HCT116 (cell line): Measurements from ENCODE around the gene ORC5. TPM values are rescaled to one million over a fixed set of nuclear protein-coding genes. Genes with fewer than 3 reads are reported as not detected.

Source experiments
- ATAC-seq: fragments of 200-7000 bp; cut with Tn5 transposase; 2 replicates; pipeline ENCODE4 v1.9.1; 2020; ENCODE audit warnings: mild to moderate bottlenecking, moderate library complexity
- BruUV-seq: library from RNA; stranded (reverse); fragments of 400-500 nt; replicated peaks from 2 replicates; lab custom pipeline; 2021; lab: Mats Ljungman, UMichigan
- CTCF ChIA-PET: fragments of 300-600 bp; sonication (Branson Sonifier 250); formaldehyde crosslinking; loops from one replicate; lab custom pipeline; 2021; ENCODE audit warnings: antibody characterized with exemption; lab: Charles Lee
- POLR2A ChIA-PET: fragments of 300-600, 350-600 bp; sonication (Branson Sonifier 250); formaldehyde crosslinking; loops from one replicate; lab custom pipeline; 2021; ENCODE audit warnings: antibody characterized with exemption; lab: Charles Lee
- RAD21 ChIA-PET, 2 experiments: fragments of 300-600 bp; sonication (Branson Sonifier 250); formaldehyde crosslinking; loops; one replicate each; lab custom pipeline; 2023; ENCODE audit warnings: low total read pairs in 2 of 2; ENCODE audit not compliant: uncharacterized antibody in 2 of 2, unreplicated experiment in 2 of 2, low non-redundant PET in 1 of 2; lab: Charles Lee
- DNase-seq: peaks from one replicate; pipeline ENCODE4 v3.0.0-alpha.2; 2010; ENCODE audit warnings: low read depth, low spot score
- H2AFZ ChIP-seq: fragments of 200-600 bp; shearing (Covaris generic), sonication (generic); 2 replicates; pipeline ENCODE4 v1.6.1; 2017; ENCODE audit warnings: low read depth, mixed run types, mixed read lengths, antibody characterized with exemption, low read length; ENCODE audit not compliant: poor library complexity, severe bottlenecking
- H3K27ac ChIP-seq: 2 replicates; pipeline ENCODE4 v1.5.1; 2012; ENCODE audit warnings: low read depth, low read length
- H3K27me3 ChIP-seq: fragments of 200-600 bp; sonication (generic); 2 replicates; pipeline ENCODE4 v1.6.1; 2016; ENCODE audit warnings: mixed run types, low read length, mixed read lengths; ENCODE audit not compliant: insufficient read depth
- H3K36me3 ChIP-seq, 2 experiments: fragments of 200-500 bp in 1 of 2; fragments of 200-600 bp in 1 of 2; sonication (Bioruptor generic) in 1 of 2; sonication (generic) in 1 of 2; 2 replicates each; pipeline versions ENCODE4 v1.5.1 to v1.6.1; 2014 to 2016; ENCODE audit warnings: low read length in 2 of 2, inconsistent platforms in 1 of 2, mixed read lengths in 1 of 2, mixed run types in 1 of 2; ENCODE audit not compliant: insufficient read depth in 2 of 2, control insufficient read depth in 1 of 2
- H3K4me1 ChIP-seq, 2 experiments: fragments of 200-600 bp in 1 of 2; sonication (generic) in 1 of 2; 2 replicates each; pipeline versions ENCODE4 v1.5.1 to v1.6.1; 2012 to 2017; ENCODE audit warnings: low read length in 2 of 2, inconsistent platforms in 1 of 2, mild to moderate bottlenecking in 1 of 2, mixed read lengths in 1 of 2, mixed run types in 1 of 2, moderate library complexity in 1 of 2; ENCODE audit not compliant: insufficient read depth in 2 of 2, control insufficient read depth in 1 of 2
- H3K4me2 ChIP-seq: fragments of 200-600 bp; sonication (generic); 2 replicates; pipeline ENCODE4 v1.6.1; 2017; ENCODE audit warnings: mixed run types, low read length, mixed read lengths
- H3K4me3 ChIP-seq, 2 experiments: fragments of 200-600 bp in 1 of 2; sonication (generic) in 1 of 2; replicated peaks in 1 of 2; 2 replicates each; pipeline ENCODE4 v1.5.1; 2011 to 2016; ENCODE audit warnings: low read length in 2 of 2, control low read depth in 1 of 2, low read depth in 1 of 2, mild to moderate bottlenecking in 1 of 2, mixed read lengths in 1 of 2, mixed run types in 1 of 2
- H3K79me2 ChIP-seq: fragments of 200-600 bp; sonication (generic); 2 replicates; pipeline ENCODE4 v1.6.1; 2017; ENCODE audit warnings: mild to moderate bottlenecking, mixed run types, low read length, moderate library complexity, mixed read lengths; ENCODE audit not compliant: insufficient read depth
- H3K9ac ChIP-seq: fragments of 200-600 bp; sonication (generic); 2 replicates; pipeline ENCODE4 v1.6.1; 2016; ENCODE audit warnings: low read length, mixed read lengths
- H3K9me2 ChIP-seq: fragments of 200-600 bp; sonication (generic), shearing (Covaris generic); 2 replicates; pipeline ENCODE4 v1.6.1; 2017; ENCODE audit warnings: mixed run types, mild to moderate bottlenecking, moderate library complexity; ENCODE audit not compliant: insufficient read depth
- H3K9me3 ChIP-seq, 2 experiments: fragments of 200-500 bp in 1 of 2; fragments of 200-600 bp in 1 of 2; sonication (Bioruptor generic) in 1 of 2; sonication (generic) in 1 of 2; 2 replicates each; pipeline ENCODE4 v1.6.1; 2014 to 2017; ENCODE audit warnings: low read length in 2 of 2, mixed read lengths in 2 of 2, inconsistent platforms in 1 of 2, low read depth in 1 of 2, mild to moderate bottlenecking in 1 of 2, mixed run types in 1 of 2, moderate library complexity in 1 of 2; ENCODE audit not compliant: control insufficient read depth in 1 of 2, insufficient read depth in 1 of 2
- H4K20me1 ChIP-seq: fragments of 200-600 bp; sonication (generic), shearing (Covaris generic); 2 replicates; pipeline ENCODE4 v1.6.1; 2017; ENCODE audit warnings: mixed run types, mild to moderate bottlenecking, moderate library complexity; ENCODE audit not compliant: insufficient read depth
- CBX3 ChIP-seq: IDR thresholded peaks from 2 replicates; pipeline ENCODE4 v1.6.1; 2012; ENCODE audit warnings: low read depth
- CEBPB ChIP-seq: IDR thresholded peaks from 2 replicates; pipeline ENCODE4 v1.6.1; 2012; ENCODE audit warnings: low read depth
- EGR1 ChIP-seq: IDR thresholded peaks from 2 replicates; pipeline ENCODE4 v1.6.1; 2012; ENCODE audit warnings: low read depth
- EZH2phosphoT487 ChIP-seq: fragments of 200-600 bp; IDR thresholded peaks from 2 replicates; pipeline ENCODE4 v1.6.1; 2018; ENCODE audit warnings: antibody characterized with exemption, borderline replicate concordance
- POLR2AphosphoS5 ChIP-seq: IDR thresholded peaks from 2 replicates; pipeline ENCODE4 v1.6.1; 2011; ENCODE audit warnings: mild to moderate bottlenecking, low read depth, low read length, moderate library complexity
- RAD21 ChIP-seq: IDR thresholded peaks from 2 replicates; pipeline ENCODE4 v1.6.1; 2012; ENCODE audit warnings: low read depth, mild to moderate bottlenecking
- SP1 ChIP-seq: IDR thresholded peaks from 2 replicates; pipeline ENCODE4 v1.6.1; 2012; ENCODE audit warnings: low read depth
- intact Hi-C: fragments of 100-400 bp; cut with micrococcal nuclease; formaldehyde crosslinking; loops from 2 replicates; pipeline ENCODE4 v1.10.0; 2022
- total RNA-seq: library from RNA; stranded (reverse); gene quantifications from one replicate; pipeline ENCODE4 v1.2.1, GENCODE V29; 2021; ENCODE audit not compliant: unreplicated experiment
- TF ChIP-seq, protein P1 (sequence below), 3 experiments: fragments of 200-600 bp in 1 of 3; sonication (generic) in 1 of 3; IDR thresholded peaks in 2 of 3; conservative IDR thresholded peaks in 1 of 3; 2 replicates each; pipeline ENCODE4 v1.5.1; 2012 to 2017; ENCODE audit warnings: low read depth in 2 of 3, low read length in 2 of 3, antibody characterized with exemption in 1 of 3, borderline replicate concordance in 1 of 3, control low read depth in 1 of 3, mild to moderate bottlenecking in 1 of 3, mixed read lengths in 1 of 3, mixed run types in 1 of 3, moderate library complexity in 1 of 3; ENCODE audit not compliant: insufficient read depth in 1 of 3

The ORC5 gene
- total RNA-seq, 1 experiment from 2014 or later, result 30.2 TPM

DNA sequence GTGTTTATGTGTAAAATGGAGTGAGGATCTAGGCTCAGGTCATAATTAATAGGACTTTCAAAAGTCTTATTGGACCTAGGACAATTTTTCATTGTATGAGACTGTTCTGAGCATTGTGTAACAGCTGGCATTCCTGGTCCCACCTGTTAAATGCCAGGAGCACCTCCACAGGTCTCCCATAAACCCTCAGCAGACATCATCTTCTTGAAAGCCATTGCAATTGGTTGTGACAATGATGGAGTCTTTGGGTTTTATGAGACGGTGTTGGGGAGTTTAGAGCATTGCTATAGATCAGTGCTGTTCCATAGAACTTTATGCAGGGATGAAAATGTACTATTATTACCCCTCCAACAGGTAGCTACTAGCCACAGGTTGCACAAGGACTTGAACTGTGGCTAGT lies 108.9 kb downstream of the ORC5 start (continued):
- TF ChIP-seq POLR2AphosphoS5 (no peak), CEBPB (no peak)

DNA sequence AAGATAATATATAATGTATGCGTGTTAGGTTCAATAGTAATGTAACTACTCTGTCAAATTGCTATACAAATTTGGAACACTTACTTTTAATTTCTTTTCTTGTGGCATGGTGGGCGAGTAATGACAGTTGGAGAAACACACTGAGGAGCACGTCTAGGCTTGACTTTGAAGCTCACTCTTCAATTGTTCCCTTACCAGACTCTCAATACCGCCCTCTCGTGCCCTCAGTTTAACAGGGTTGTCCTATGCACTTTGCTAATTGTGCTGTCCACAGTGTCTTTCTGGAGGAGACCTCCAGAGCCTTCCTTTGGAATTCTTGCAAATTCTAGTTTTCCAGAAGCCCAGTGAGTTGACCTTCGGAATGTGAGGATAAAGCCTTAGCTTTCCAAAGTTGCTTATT lies 111.1 kb downstream of the ORC5 start:
- Histone ChIP-seq H3K4me1 (no peaks in the 10 kb centered on the region), H3K79me2 (no peaks in the 10 kb centered on the region), H3K9me3 (no peaks in the 10 kb centered on the region), H3K36me3 (no peaks in the 10 kb centered on the region), H3K9me2 (no peaks in the 10 kb centered on the region), H3K27me3 (peaks cover 32% of the 10 kb centered on the region), H3K9ac (no peak overlapping the region), H4K20me1 (no peaks in the 10 kb centered on the region), H3K4me2 (no peak overlapping the region), H2AFZ (no peak overlapping the region), H3K27ac (no peak overlapping the region), H3K4me3 (no peak overlapping the region)
- DNase-seq (peak; percentile 21), ATAC-seq (peak; percentile 90)
- intact Hi-C loops, result no loop called here
- no peak for TF ChIP-seq EZH2phosphoT487
- peak; percentile 35; the same call in 1 of the 2 replicates for TF ChIP-seq RAD21
- no peak for TF ChIP-seq EGR1
- TF ChIP-seq, protein P1, sequence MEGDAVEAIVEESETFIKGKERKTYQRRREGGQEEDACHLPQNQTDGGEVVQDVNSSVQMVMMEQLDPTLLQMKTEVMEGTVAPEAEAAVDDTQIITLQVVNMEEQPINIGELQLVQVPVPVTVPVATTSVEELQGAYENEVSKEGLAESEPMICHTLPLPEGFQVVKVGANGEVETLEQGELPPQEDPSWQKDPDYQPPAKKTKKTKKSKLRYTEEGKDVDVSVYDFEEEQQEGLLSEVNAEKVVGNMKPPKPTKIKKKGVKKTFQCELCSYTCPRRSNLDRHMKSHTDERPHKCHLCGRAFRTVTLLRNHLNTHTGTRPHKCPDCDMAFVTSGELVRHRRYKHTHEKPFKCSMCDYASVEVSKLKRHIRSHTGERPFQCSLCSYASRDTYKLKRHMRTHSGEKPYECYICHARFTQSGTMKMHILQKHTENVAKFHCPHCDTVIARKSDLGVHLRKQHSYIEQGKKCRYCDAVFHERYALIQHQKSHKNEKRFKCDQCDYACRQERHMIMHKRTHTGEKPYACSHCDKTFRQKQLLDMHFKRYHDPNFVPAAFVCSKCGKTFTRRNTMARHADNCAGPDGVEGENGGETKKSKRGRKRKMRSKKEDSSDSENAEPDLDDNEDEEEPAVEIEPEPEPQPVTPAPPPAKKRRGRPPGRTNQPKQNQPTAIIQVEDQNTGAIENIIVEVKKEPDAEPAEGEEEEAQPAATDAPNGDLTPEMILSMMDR (IDR thresholded peaks at IDR 0.05 in 2 of 3, conservative IDR thresholded peaks at IDR 0.05 in 1 of 3; ENCODE audit: borderline replicate concordance in 1 of 3, insufficient read depth in 1 of 3, low read depth in 2 of 3, low read length in 2 of 3), result peak; percentile 7 to 48 (median 39); a peak in 3 of 6 replicates
- TF ChIP-seq CBX3, result no peak
- TF ChIP-seq SP1, result no peak
- CTCF ChIA-PET, result interaction anchor here (1.3 kb wide), 2 partner anchors 36 to 59 kb away, joined by 3 read pairs; no protein-coding TSS in a partner anchor
- BruUV-seq, result no TSS peak
- POLR2A ChIA-PET, result no interaction called here
- RAD21 ChIA-PET, result no interaction called here
